Neural progenitor cell (in vitro differentiated cells): ENCODE data around the gene STAT4. TPM values are rescaled to one million over a fixed set of nuclear protein-coding genes. Genes with fewer than 3 reads are reported as not detected.

Experiments used
- DNase-seq: peaks from one replicate; pipeline ENCODE4 v3.0.0-alpha.2; 2016; ENCODE audit warnings: low spot score
- H2AFZ ChIP-seq: fragments of 200-600 bp; sonication (generic); replicated peaks from 2 replicates; pipeline ENCODE4 v1.6.1; 2016; ENCODE audit warnings: antibody characterized with exemption
- H3F3A ChIP-seq: fragments of 200-600 bp; sonication (generic); 2 replicates; pipeline ENCODE4 v1.6.1; 2016; ENCODE audit warnings: antibody characterized with exemption, low read depth
- H3K27ac ChIP-seq: fragments of 200-600 bp; sonication (generic); 2 replicates; pipeline ENCODE4 v1.5.1; 2016; ENCODE audit warnings: mild to moderate bottlenecking
- H3K27me3 ChIP-seq: fragments of 200-600 bp; sonication (generic); 2 replicates; pipeline ENCODE4 v1.6.1; 2016; ENCODE audit warnings: mild to moderate bottlenecking, moderate library complexity
- H3K36me3 ChIP-seq: fragments of 200-600 bp; sonication (generic); 2 replicates; pipeline ENCODE4 v1.5.1; 2016
- H3K4me1 ChIP-seq: fragments of 200-600 bp; sonication (generic); 2 replicates; pipeline ENCODE4 v1.6.1; 2016; ENCODE audit warnings: mixed run types
- H3K4me2 ChIP-seq: fragments of 200-600 bp; sonication (generic); 2 replicates; pipeline ENCODE4 v1.6.1; 2016
- H3K4me3 ChIP-seq: fragments of 200-600 bp; sonication (generic); 2 replicates; pipeline ENCODE4 v1.5.1; 2016
- H3K79me2 ChIP-seq: fragments of 200-600 bp; sonication (generic); 2 replicates; pipeline ENCODE4 v1.6.1; 2016; ENCODE audit warnings: low read depth
- H3K9ac ChIP-seq: fragments of 200-600 bp; sonication (generic); 2 replicates; pipeline ENCODE4 v1.6.1; 2016
- H3K9me3 ChIP-seq: fragments of 200-600 bp; sonication (generic); 2 replicates; pipeline ENCODE4 v1.5.1; 2016; ENCODE audit warnings: low read depth
- H4K20me1 ChIP-seq: fragments of 200-600 bp; sonication (generic); 2 replicates; pipeline ENCODE4 v1.6.1; 2016; ENCODE audit warnings: low read depth
- H3K27ac Mint-ChIP-seq: 3 replicates; pipeline ENCODE4 v1.8.0; 2021; ENCODE audit warnings: mixed read lengths
- H3K27me3 Mint-ChIP-seq: 2 replicates; pipeline ENCODE4 v1.8.0; 2022; ENCODE audit warnings: low read depth, mild to moderate bottlenecking, inconsistent platforms, moderate library complexity, mixed read lengths; ENCODE audit not compliant: insufficient read depth
- H3K36me3 Mint-ChIP-seq: 3 replicates; pipeline ENCODE4 v1.8.0; 2021; ENCODE audit warnings: mixed read lengths
- H3K4me1 Mint-ChIP-seq: 3 replicates; pipeline ENCODE4 v1.8.0; 2021; ENCODE audit warnings: mixed read lengths
- H3K4me3 Mint-ChIP-seq: 3 replicates; pipeline ENCODE4 v1.8.0; 2021; ENCODE audit warnings: mild to moderate bottlenecking, moderate library complexity, mixed read lengths
- H3K9me3 Mint-ChIP-seq: 3 replicates; pipeline ENCODE4 v1.8.0; 2020; ENCODE audit warnings: mixed read lengths
- CTCF ChIP-seq: fragments of 200-600 bp; sonication (generic); IDR thresholded peaks from 2 replicates; pipeline ENCODE4 v1.5.1; 2017; ENCODE audit warnings: antibody characterized with exemption, mild to moderate bottlenecking
- EZH2 ChIP-seq: fragments of 200-600 bp; sonication (generic); IDR thresholded peaks from 2 replicates; pipeline ENCODE4 v1.6.1; 2017; ENCODE audit warnings: antibody characterized with exemption, mild to moderate bottlenecking, moderate library complexity
- EZH2phosphoT487 ChIP-seq: fragments of 200-600 bp; sonication (generic); IDR thresholded peaks from 2 replicates; pipeline ENCODE4 v1.6.1; 2017; ENCODE audit warnings: antibody characterized with exemption
- total RNA-seq: library from RNA; depleted of rRNA; stranded (reverse); fragments of >200 nt; gene quantifications from 2 replicates; pipeline ENCODE4 v1.2.3, GENCODE V29; 2015; ENCODE audit warnings: low replicate concordance

Gene STAT4
- total RNA-seq, 1 donor from 2014 or later: 0.32 TPM

GRCh38 chr2:191171286-191171685 lies 20.5 kb upstream of the STAT4 start:
- Histone ChIP-seq H3K9ac (no peak overlapping the region), H3K4me2 (no peak overlapping the region)
- H3K27ac Mint-ChIP-seq: no peak overlapping the region

GRCh38 chr2:191170773-191171172 lies 20.0 kb upstream of the STAT4 start:
- no peak for DNase-seq
- no peaks in the 10 kb centered on the region for H3K27me3 ChIP-seq
- no peaks in the 10 kb centered on the region for H3K9me3 Mint-ChIP-seq
- H3K4me3 Mint-ChIP-seq: no peak overlapping the region
- no peak overlapping the region for H3K4me3 ChIP-seq
- no peaks in the 10 kb centered on the region for H3F3A ChIP-seq
- H3K27ac Mint-ChIP-seq: no peak overlapping the region
- H4K20me1 ChIP-seq: no peaks in the 10 kb centered on the region
- no peaks in the 10 kb centered on the region for H3K36me3 Mint-ChIP-seq
- H3K4me1 Mint-ChIP-seq: peaks cover 45% of the 10 kb centered on the region
- H3K9me3 ChIP-seq: no peaks in the 10 kb centered on the region
- peaks cover 20% of the 10 kb centered on the region for H3K4me1 ChIP-seq
- H3K9ac ChIP-seq: no peak overlapping the region
- no peaks in the 10 kb centered on the region for H3K79me2 ChIP-seq
- TF ChIP-seq EZH2phosphoT487 (no peak), CTCF (no peak), EZH2 (no peak)
- H3K36me3 ChIP-seq: no peaks in the 10 kb centered on the region
- H3K4me2 ChIP-seq: no peak overlapping the region
- H3K27ac ChIP-seq: no peak overlapping the region
- peaks cover 3% of the 10 kb centered on the region for H3K27me3 Mint-ChIP-seq
- no peak overlapping the region for H2AFZ ChIP-seq

More at GRCh38 chr2:191171286-191171685, 20.5 kb upstream of the STAT4 start:
- Histone ChIP-seq H3K79me2 (no peaks in the 10 kb centered on the region), H3K4me3 (no peak overlapping the region), H4K20me1 (no peaks in the 10 kb centered on the region), H2AFZ (no peak overlapping the region), H3K4me1 (peaks cover 14% of the 10 kb centered on the region), H3K9me3 (no peaks in the 10 kb centered on the region), H3K36me3 (no peaks in the 10 kb centered on the region), H3K27ac (no peak overlapping the region), H3K27me3 (no peaks in the 10 kb centered on the region), H3F3A (no peaks in the 10 kb centered on the region)
- peaks cover 3% of the 10 kb centered on the region for H3K27me3 Mint-ChIP-seq
- DNase-seq: no peak
- TF ChIP-seq EZH2phosphoT487 (no peak), CTCF (no peak), EZH2 (no peak)
- H3K36me3 Mint-ChIP-seq: no peaks in the 10 kb centered on the region
- no peaks in the 10 kb centered on the region for H3K9me3 Mint-ChIP-seq
- H3K4me1 Mint-ChIP-seq: peaks cover 42% of the 10 kb centered on the region
- no peak overlapping the region for H3K4me3 Mint-ChIP-seq

GRCh38 chr2:191170301-191170636 lies 19.5 kb upstream of the STAT4 start:
- peaks cover 46% of the 10 kb centered on the region for H3K4me1 Mint-ChIP-seq
- Histone ChIP-seq H3F3A (no peaks in the 10 kb centered on the region), H2AFZ (no peak overlapping the region), H3K4me3 (no peak overlapping the region), H4K20me1 (no peaks in the 10 kb centered on the region), H3K27me3 (no peaks in the 10 kb centered on the region), H3K9ac (no peak overlapping the region), H3K4me1 (peaks cover 25% of the 10 kb centered on the region), H3K27ac (no peak overlapping the region), H3K4me2 (no peak overlapping the region), H3K79me2 (no peaks in the 10 kb centered on the region), H3K9me3 (no peaks in the 10 kb centered on the region), H3K36me3 (no peaks in the 10 kb centered on the region)
- DNase-seq: no peak
- H3K27ac Mint-ChIP-seq: no peak overlapping the region
- H3K36me3 Mint-ChIP-seq: no peaks in the 10 kb centered on the region
- peaks cover 3% of the 10 kb centered on the region for H3K27me3 Mint-ChIP-seq
- no peaks in the 10 kb centered on the region for H3K9me3 Mint-ChIP-seq
- no peak overlapping the region for H3K4me3 Mint-ChIP-seq
- TF ChIP-seq CTCF (no peak), EZH2 (no peak), EZH2phosphoT487 (no peak)
